Caco-2 (cell line): Measurements from ENCODE around the gene LUZP1. TPM values are rescaled to one million over a fixed set of nuclear protein-coding genes. Genes with fewer than 3 reads are reported as not detected.

Source experiments
- BruUV-seq: library from RNA; stranded (reverse); fragments of 400-500 nt; replicated peaks from 2 replicates; lab custom pipeline; 2021; lab: Mats Ljungman, UMichigan
- CTCF ChIA-PET: fragments of 300-600 bp; sonication (Branson Sonifier 250); formaldehyde crosslinking; loops from one replicate; lab custom pipeline; 2022; ENCODE audit warnings: antibody characterized with exemption; lab: Charles Lee
- POLR2A ChIA-PET: fragments of 300-600 bp; sonication (Branson Sonifier 250); formaldehyde crosslinking; loops from one replicate; lab custom pipeline; 2022; ENCODE audit warnings: antibody characterized with exemption; lab: Charles Lee
- DNase-seq, 2 experiments: peaks; one replicate each; pipeline versions ENCODE4 v3.0.0 to v3.0.0-alpha.2; 2020 to 2022
- H3K27me3 ChIP-seq: replicated peaks from 2 replicates; pipeline ENCODE4 v1.6.0; 2011; ENCODE audit warnings: low read length; ENCODE audit not compliant: control insufficient read depth, insufficient read depth
- H3K36me3 ChIP-seq: 2 replicates; pipeline ENCODE4 v1.5.1; 2011; ENCODE audit warnings: low read length; ENCODE audit not compliant: control insufficient read depth, insufficient read depth
- H3K4me1 ChIP-seq: fragments of 250-450 bp; sonication (Bioruptor Pico); 2 replicates; pipeline ENCODE4 v1.5.1; 2020; ENCODE audit warnings: mild to moderate bottlenecking
- H3K4me3 ChIP-seq: 2 replicates; pipeline ENCODE4 v1.5.1; 2011; ENCODE audit warnings: low read depth, mild to moderate bottlenecking, control low read depth, low read length
- H3K9me3 ChIP-seq: fragments of 250-450 bp; sonication (Bioruptor Pico); 2 replicates; pipeline ENCODE4 v1.5.1; 2020; ENCODE audit warnings: mild to moderate bottlenecking, moderate library complexity
- H3K27ac Mint-ChIP-seq: one replicate; pipeline ENCODE4 v1.8.0; 2022; ENCODE audit warnings: mixed read lengths; ENCODE audit not compliant: unreplicated experiment
- H3K27me3 Mint-ChIP-seq: one replicate; pipeline ENCODE4 v1.8.0; 2022; ENCODE audit warnings: mixed read lengths; ENCODE audit not compliant: insufficient read depth, unreplicated experiment
- H3K36me3 Mint-ChIP-seq: one replicate; pipeline ENCODE4 v1.8.0; 2022; ENCODE audit warnings: mild to moderate bottlenecking, mixed read lengths; ENCODE audit not compliant: insufficient read depth, unreplicated experiment
- H3K4me1 Mint-ChIP-seq: one replicate; pipeline ENCODE4 v1.8.0; 2022; ENCODE audit warnings: low read depth, mixed read lengths; ENCODE audit not compliant: unreplicated experiment
- H3K4me3 Mint-ChIP-seq: one replicate; pipeline ENCODE4 v1.8.0; 2022; ENCODE audit warnings: mild to moderate bottlenecking, moderate library complexity, mixed read lengths; ENCODE audit not compliant: unreplicated experiment
- H3K9me3 Mint-ChIP-seq: one replicate; pipeline ENCODE4 v1.8.0; 2022; ENCODE audit warnings: mixed read lengths; ENCODE audit not compliant: unreplicated experiment
- intact Hi-C: fragments of 100-400 bp; cut with micrococcal nuclease; formaldehyde crosslinking; loops from one replicate; pipeline ENCODE4 v1.10.0; 2022; ENCODE audit not compliant: unreplicated experiment
- total RNA-seq: library from RNA; stranded (reverse); gene quantifications from 2 replicates; pipeline ENCODE4 v1.2.3, GENCODE V29; 2022
- TF ChIP-seq, protein P1 (sequence below), 2 experiments: fragments of 200-600 bp in 1 of 2; IDR thresholded peaks; 1 replicate in 1 of 2; 2 replicates in 1 of 2; pipeline versions ENCODE4 v1.5.1 to v1.8.0; 2011 to 2022; ENCODE audit warnings: antibody characterized with exemption in 1 of 2, control low read depth in 1 of 2, inconsistent platforms in 1 of 2, low read depth in 1 of 2, low read length in 1 of 2, mild to moderate bottlenecking in 1 of 2, moderate library complexity in 1 of 2; ENCODE audit not compliant: insufficient read depth in 1 of 2, severe bottlenecking in 1 of 2, unreplicated experiment in 1 of 2

LUZP1 gene
- total RNA-seq, 1 experiment from 2014 or later: 20.6 TPM

DNA sequence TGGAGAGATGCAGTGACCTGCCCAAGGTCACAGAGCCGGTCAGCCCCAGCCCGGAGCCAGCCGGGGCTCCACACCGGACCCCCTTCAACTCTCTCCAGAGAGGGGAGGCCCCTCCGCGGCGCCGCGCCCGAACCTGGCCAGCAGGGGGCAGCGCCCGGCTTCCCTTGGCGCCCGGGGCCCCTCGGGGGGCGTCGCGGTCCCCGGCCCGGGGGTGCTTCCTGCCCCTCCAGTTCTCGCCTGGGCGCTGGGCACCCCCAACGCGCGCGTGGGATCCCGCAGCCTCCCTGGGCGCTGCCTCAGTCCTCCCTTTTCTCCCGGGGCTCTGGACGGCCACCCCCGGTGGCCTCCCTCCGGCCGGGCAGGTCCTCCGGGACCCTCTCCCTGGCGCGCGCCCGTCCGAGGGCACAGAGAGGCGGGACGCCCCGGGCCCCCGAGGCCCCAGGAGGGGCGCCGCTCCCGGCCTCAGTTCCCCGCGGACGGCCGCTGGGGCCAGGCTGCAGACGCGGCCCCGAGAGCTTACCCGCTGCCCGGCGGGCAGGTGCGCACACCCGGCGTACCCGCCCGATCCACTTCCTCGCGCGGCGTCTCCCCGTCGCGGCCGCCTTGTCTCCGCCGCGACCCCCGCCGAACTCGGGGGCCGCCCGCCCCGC is 48.2 kb upstream of the LUZP1 start:
- H3K4me1 Mint-ChIP-seq: peaks cover 6% of the 10 kb centered on the region
- POLR2A ChIA-PET: no interaction called here
- intact Hi-C loops: loop anchor here (5.0 kb wide), 1 partner anchor 55 kb away; no protein-coding TSS in a partner anchor

DNA sequence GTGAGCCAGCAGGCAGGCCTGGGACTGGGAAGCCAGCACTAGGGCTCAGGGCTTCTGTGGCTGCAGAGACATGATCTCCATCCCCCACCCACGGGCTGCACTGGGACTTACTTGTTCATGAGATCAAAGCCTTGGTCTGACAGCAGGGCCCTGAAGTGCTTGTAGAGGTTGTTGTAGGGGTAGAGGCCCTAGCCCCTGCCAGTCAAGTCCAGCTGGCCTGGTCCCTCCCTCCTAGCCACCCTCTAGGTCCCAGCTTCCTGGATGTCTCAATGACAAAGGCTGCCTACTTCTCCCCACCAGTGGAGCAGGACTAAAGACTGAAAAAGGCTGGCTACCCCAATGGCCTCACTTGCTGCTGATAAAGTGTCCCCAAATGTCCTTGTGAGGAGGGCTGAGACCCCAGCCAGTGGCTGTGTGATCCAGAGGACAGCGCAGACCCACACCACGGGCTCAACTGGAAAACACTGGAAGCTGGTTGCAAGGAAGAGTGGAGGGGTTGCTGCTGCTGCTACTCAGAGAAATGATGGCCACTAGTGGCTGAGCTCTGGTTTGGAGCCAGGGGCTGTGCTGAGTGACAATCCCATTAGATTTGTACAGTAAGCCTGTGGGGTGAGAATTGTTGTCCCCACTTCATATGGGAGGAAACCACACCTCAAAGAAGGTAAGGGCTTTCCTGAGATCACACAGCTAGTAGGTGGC is 47.2 kb upstream of the LUZP1 start:
- ChIA-PET CTCF (no interaction called here), POLR2A (no interaction called here)
- Histone ChIP-seq H3K36me3 (no peaks in the 10 kb centered on the region; the same call in 1 of the 2 replicates), H3K9me3 (no peaks in the 10 kb centered on the region), H3K27me3 (no peaks in the 10 kb centered on the region), H3K4me3 (peak overlapping the region; percentile 71), H3K4me1 (peaks cover 4% of the 10 kb centered on the region)
- DNase-seq: no peak
- Mint-ChIP-seq H3K9me3 (no peaks in the 10 kb centered on the region), H3K27ac (no peak overlapping the region), H3K4me3 (peak overlapping the region; percentile 45), H3K4me1 (peaks cover 6% of the 10 kb centered on the region), H3K36me3 (no peaks in the 10 kb centered on the region), H3K27me3 (no peaks in the 10 kb centered on the region)
- BruUV-seq: no TSS peak
- TF ChIP-seq, protein P1, sequence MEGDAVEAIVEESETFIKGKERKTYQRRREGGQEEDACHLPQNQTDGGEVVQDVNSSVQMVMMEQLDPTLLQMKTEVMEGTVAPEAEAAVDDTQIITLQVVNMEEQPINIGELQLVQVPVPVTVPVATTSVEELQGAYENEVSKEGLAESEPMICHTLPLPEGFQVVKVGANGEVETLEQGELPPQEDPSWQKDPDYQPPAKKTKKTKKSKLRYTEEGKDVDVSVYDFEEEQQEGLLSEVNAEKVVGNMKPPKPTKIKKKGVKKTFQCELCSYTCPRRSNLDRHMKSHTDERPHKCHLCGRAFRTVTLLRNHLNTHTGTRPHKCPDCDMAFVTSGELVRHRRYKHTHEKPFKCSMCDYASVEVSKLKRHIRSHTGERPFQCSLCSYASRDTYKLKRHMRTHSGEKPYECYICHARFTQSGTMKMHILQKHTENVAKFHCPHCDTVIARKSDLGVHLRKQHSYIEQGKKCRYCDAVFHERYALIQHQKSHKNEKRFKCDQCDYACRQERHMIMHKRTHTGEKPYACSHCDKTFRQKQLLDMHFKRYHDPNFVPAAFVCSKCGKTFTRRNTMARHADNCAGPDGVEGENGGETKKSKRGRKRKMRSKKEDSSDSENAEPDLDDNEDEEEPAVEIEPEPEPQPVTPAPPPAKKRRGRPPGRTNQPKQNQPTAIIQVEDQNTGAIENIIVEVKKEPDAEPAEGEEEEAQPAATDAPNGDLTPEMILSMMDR (IDR thresholded peaks at IDR 0.05; ENCODE audit: insufficient read depth in 1 of 2, low read depth in 1 of 2, low read length in 1 of 2, severe bottlenecking in 1 of 2, unreplicated experiment in 1 of 2): no peak
- intact Hi-C loops: loop anchor here (5.0 kb wide), 1 partner anchor 56 kb away; no protein-coding TSS in a partner anchor

More for the DNA sequence above, 48.2 kb upstream of the LUZP1 start:
- no TSS peak for BruUV-seq
- Histone ChIP-seq H3K36me3 (no peaks in the 10 kb centered on the region; the same call in 1 of the 2 replicates), H3K27me3 (no peaks in the 10 kb centered on the region), H3K4me3 (peak overlapping the region; percentile 71), H3K4me1 (peaks cover 4% of the 10 kb centered on the region), H3K9me3 (no peaks in the 10 kb centered on the region)
- no peak overlapping the region for H3K27ac Mint-ChIP-seq
- TF ChIP-seq, protein P1 (IDR thresholded peaks at IDR 0.05; ENCODE audit: insufficient read depth in 1 of 2, low read depth in 1 of 2, low read length in 1 of 2, severe bottlenecking in 1 of 2, unreplicated experiment in 1 of 2): peak; percentile 60 to 80
- DNase-seq: peak in 1 of 2 experiments; percentile 63
- H3K27me3 Mint-ChIP-seq: no peaks in the 10 kb centered on the region
- peak overlapping the region; percentile 68 for H3K4me3 Mint-ChIP-seq
- CTCF ChIA-PET: interaction anchor here (0.7 kb wide), 1 partner anchor 168 kb away, joined by 3 read pairs; no protein-coding TSS in a partner anchor
- no peaks in the 10 kb centered on the region for H3K36me3 Mint-ChIP-seq
- no peaks in the 10 kb centered on the region for H3K9me3 Mint-ChIP-seq

DNA sequence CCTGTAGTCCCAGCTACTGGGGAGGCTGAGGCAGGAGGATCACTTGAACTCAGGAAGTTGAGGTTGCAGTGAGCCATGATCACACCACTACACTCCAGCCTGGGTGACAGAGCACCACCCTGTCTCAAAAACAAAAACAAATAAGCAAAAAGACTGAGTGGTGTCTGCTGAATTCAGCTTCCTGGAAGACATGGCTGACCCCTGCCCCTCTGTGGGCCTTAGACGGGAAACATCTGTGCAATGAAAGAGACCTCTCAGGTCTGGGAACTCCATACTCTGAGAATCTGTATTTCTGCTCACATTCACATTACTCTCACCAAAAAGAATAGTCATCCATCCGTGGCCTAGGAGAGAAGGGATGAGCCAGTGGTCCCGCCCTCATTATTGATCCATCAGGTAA is 46.6 kb upstream of the LUZP1 start:
- intact Hi-C loops: loop anchor here (5.0 kb wide), 1 partner anchor 57 kb away; no protein-coding TSS in a partner anchor

More for the DNA sequence above, 46.6 kb upstream of the LUZP1 start:
- H3K9me3 ChIP-seq: no peaks in the 10 kb centered on the region
- TF ChIP-seq, protein P1 (IDR thresholded peaks at IDR 0.05; ENCODE audit: insufficient read depth in 1 of 2, low read depth in 1 of 2, low read length in 1 of 2, severe bottlenecking in 1 of 2, unreplicated experiment in 1 of 2): no peak
- CTCF ChIA-PET: no interaction called here
- no TSS peak for BruUV-seq
- H3K4me1 ChIP-seq: peaks cover 4% of the 10 kb centered on the region
- no peak for DNase-seq
- no peaks in the 10 kb centered on the region for H3K27me3 ChIP-seq
- H3K9me3 Mint-ChIP-seq: no peaks in the 10 kb centered on the region
- no peaks in the 10 kb centered on the region; the same call in 1 of the 2 replicates for H3K36me3 ChIP-seq
- H3K4me3 Mint-ChIP-seq: no peak overlapping the region
- no peaks in the 10 kb centered on the region for H3K27me3 Mint-ChIP-seq
- H3K4me1 Mint-ChIP-seq: peaks cover 6% of the 10 kb centered on the region
- no peaks in the 10 kb centered on the region for H3K36me3 Mint-ChIP-seq
- H3K27ac Mint-ChIP-seq: no peak overlapping the region
- no peak overlapping the region for H3K4me3 ChIP-seq
- POLR2A ChIA-PET: no interaction called here
